Brain microvascular endothelial cell (primary cell): Measurements from ENCODE around the gene SMIM27.

Experiments used
- DNase-seq: peaks from one replicate; pipeline ENCODE4 v3.0.0-alpha.2; 2020
- H3K27ac ChIP-seq: fragments of 250-450 bp; sonication (Bioruptor Pico); 2 replicates; pipeline ENCODE4 v1.5.1; 2020; ENCODE audit warnings: mild to moderate bottlenecking, moderate library complexity
- H3K27me3 ChIP-seq: fragments of 250-450 bp; sonication (Bioruptor Pico); replicated peaks from 2 replicates; pipeline ENCODE4 v1.5.1; 2020; ENCODE audit warnings: mild to moderate bottlenecking
- H3K36me3 ChIP-seq: fragments of 250-450 bp; sonication (Bioruptor Pico); replicated peaks from 2 replicates; pipeline ENCODE4 v1.5.1; 2020; ENCODE audit warnings: mild to moderate bottlenecking
- H3K4me3 ChIP-seq: 2 replicates; pipeline ENCODE4 v1.5.1; 2011; ENCODE audit warnings: low read depth, mild to moderate bottlenecking, control low read depth, low read length, moderate library complexity
- CTCF ChIP-seq: IDR thresholded peaks from 2 replicates; pipeline ENCODE4 v1.5.1; 2011; ENCODE audit warnings: low read depth, mild to moderate bottlenecking, moderate library complexity, low read length, control low read depth, inconsistent platforms; ENCODE audit errors: missing control alignments
- in situ Hi-C: cut with HindIII; loops from 2 replicates; pipeline ENCODE4 v1.10.0; 2017; ENCODE audit warnings: low sequenced_read_pairs, low pct_ligation_motif_present

The SMIM27 gene, protein sequence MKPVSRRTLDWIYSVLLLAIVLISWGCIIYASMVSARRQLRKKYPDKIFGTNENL

DNA sequence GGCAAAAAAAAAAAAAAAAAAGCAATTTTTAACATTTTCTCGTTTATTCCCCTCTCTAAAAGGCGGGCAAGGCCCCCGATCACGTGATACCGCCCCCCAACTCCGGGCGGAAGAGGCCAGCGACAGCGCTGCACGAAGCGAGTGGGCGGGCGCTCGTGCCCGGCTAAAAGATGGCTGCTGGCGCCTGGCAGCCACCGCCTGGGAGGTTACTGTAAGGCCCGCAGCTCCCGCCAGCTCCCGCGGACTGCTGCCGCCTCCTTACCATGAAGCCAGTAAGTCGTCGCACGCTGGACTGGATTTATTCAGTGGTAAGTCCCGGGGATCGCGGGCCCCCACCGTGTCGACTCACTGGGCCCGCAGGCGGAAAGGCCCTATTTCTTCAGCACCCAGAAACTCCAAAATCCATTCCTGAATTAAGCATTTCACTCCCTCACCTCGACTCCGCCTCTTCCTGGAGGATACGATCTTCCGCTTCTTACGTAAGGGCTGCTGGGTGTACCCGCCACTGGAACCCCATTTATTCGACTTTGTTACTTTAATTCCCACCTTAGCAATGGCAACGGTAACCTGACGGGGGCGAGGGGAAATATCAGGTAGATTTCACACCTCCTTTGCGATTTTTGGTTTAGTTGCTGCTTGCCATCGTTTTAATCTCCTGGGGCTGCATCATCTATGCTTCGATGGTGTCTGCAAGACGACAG lies at the start of gene SMIM27, which contains the start of gene TOPORS:
TSS of gene SMIM27 (plus strand) at position 156 of the 701 bp plus-strand sequence. CDS start at position 264, 108 bp downstream.
TSS of gene TOPORS (minus strand) at position 415 of the 701 bp plus-strand sequence. CDS start at position 265, 150 bp downstream.
- DNase-seq: peak; percentile 82
- in situ Hi-C loops: loop anchor here (25.0 kb wide), 1 partner anchor 435 kb away; no protein-coding TSS in a partner anchor
- no peaks in the 10 kb centered on the region for H3K27me3 ChIP-seq
- H3K27ac ChIP-seq: peak within 1 kb of the TSS; percentile 90
- peak within 1 kb of the TSS; percentile 85 for H3K4me3 ChIP-seq
- no peaks in the 10 kb centered on the region for H3K36me3 ChIP-seq
- no peak for TF ChIP-seq CTCF

DNA sequence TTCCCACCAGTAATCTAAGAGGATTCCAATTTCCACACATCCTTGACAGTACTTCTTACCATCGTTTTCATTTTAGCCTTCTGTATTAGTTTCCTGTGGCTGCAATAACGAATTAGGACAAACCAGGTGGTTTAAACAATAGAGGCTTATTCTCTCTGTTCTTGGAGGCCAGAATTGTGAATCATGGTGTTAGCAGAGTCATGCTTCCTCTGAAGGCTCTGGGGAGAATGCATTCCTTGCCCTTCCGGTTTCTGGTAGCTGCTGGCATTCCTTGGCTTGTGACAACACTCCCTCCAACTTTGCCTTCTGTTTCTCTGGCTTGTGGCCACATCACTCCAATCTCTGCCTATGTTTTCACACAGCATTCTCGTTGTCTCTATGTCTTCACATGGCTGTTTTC lies 49.7 kb upstream of the SMIM27 start:
- peaks cover 11% of the 10 kb centered on the region for H3K36me3 ChIP-seq
- no peaks in the 10 kb centered on the region for H3K27me3 ChIP-seq
- no peak for TF ChIP-seq CTCF
- in situ Hi-C loops: no loop called here
- H3K27ac ChIP-seq: peak overlapping the region; percentile 72
- peak; percentile 94 for DNase-seq
- H3K4me3 ChIP-seq: no peak overlapping the region

DNA sequence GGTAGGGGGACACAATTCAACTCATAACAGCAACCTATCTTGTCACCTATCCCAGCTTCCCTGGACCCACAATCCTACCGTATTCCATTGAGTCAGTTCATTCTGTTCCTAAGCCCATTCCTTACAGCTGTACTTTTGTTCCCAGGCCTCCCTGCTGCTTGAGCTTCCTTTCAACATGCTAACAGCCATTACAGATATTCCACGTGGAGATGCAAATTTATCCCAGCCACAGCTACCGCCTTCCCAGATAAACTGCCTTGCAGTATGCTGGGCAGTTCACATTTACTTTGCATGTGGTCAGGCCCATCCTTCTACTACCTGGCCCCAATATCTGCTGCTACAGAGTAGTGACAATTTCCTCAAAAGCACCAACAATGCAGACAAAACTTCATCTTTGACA lies 49.1 kb upstream of the SMIM27 start:
- in situ Hi-C loops: no loop called here
- no peak overlapping the region for H3K4me3 ChIP-seq
- DNase-seq: peak; percentile 7
- H3K27ac ChIP-seq: peak overlapping the region; percentile 72
- TF ChIP-seq CTCF: no peak
- peaks cover 8% of the 10 kb centered on the region for H3K36me3 ChIP-seq
- no peaks in the 10 kb centered on the region for H3K27me3 ChIP-seq

GRCh38 chr9:32508728-32509127 lies 43.4 kb upstream of the SMIM27 start:
- DNase-seq: no peak

GRCh38 chr9:32516241-32516640 lies 35.9 kb upstream of the SMIM27 start:
- no peak for DNase-seq
- Histone ChIP-seq H3K36me3 (no peaks in the 10 kb centered on the region), H3K27ac (no peak overlapping the region), H3K4me3 (no peak overlapping the region), H3K27me3 (no peaks in the 10 kb centered on the region)
- no peak for TF ChIP-seq CTCF
- in situ Hi-C loops: no loop called here

More at GRCh38 chr9:32508728-32509127, 43.4 kb upstream of the SMIM27 start:
- Histone ChIP-seq H3K4me3 (no peak overlapping the region), H3K27me3 (no peaks in the 10 kb centered on the region), H3K27ac (no peak overlapping the region), H3K36me3 (no peaks in the 10 kb centered on the region)
- TF ChIP-seq CTCF: no peak
- in situ Hi-C loops: no loop called here
